Neural crest cell (in vitro differentiated cells): ENCODE measurements around the gene PYGO1. TPM values are rescaled to one million over a fixed set of nuclear protein-coding genes. Genes with fewer than 3 reads are reported as not detected.
A peak's percentile ranks its signal among the peaks of the same experiment; 100 is the strongest.
"Not testable (repeated sequence)": the region's sequence is repeated elsewhere in the genome, so short reads cannot be mapped to it uniquely, and the experiment has no call there.

Experiments used
- DNase-seq: peaks from one replicate; pipeline ENCODE4 v3.0.0; 2021; ENCODE audit warnings: low read depth, mixed read lengths, low spot score
- H3K27ac Mint-ChIP-seq: one replicate; pipeline ENCODE4 v1.8.0; 2021; ENCODE audit warnings: mild to moderate bottlenecking, mixed read lengths; ENCODE audit not compliant: unreplicated experiment
- H3K27me3 Mint-ChIP-seq: 2 replicates; pipeline ENCODE4 v1.8.0; 2021; ENCODE audit warnings: low read depth, mild to moderate bottlenecking, mixed read lengths
- H3K36me3 Mint-ChIP-seq: 2 replicates; pipeline ENCODE4 v1.8.0; 2021; ENCODE audit warnings: low read depth, mild to moderate bottlenecking, mixed read lengths
- H3K4me1 Mint-ChIP-seq: 2 replicates; pipeline ENCODE4 v1.8.0; 2021; ENCODE audit warnings: mixed read lengths
- H3K4me3 Mint-ChIP-seq: one replicate; pipeline ENCODE4 v1.8.0; 2021; ENCODE audit warnings: mild to moderate bottlenecking, mixed read lengths
- H3K9me3 Mint-ChIP-seq: 2 replicates; pipeline ENCODE4 v1.8.0; 2021; ENCODE audit warnings: mixed read lengths
- total RNA-seq: library from RNA; stranded (reverse); gene quantifications from 2 replicates; pipeline ENCODE4 v1.2.1, GENCODE V29; 2021
- TF ChIP-seq, protein P1 (sequence below): fragments of 200-600 bp; sonication (generic); conservative IDR thresholded peaks from 2 replicates; pipeline ENCODE4 v1.5.0; 2021; ENCODE audit warnings: antibody characterized with exemption, mild to moderate bottlenecking

Gene PYGO1
- total RNA-seq, 1 donor from 2014 or later: 32.2 TPM

DNA sequence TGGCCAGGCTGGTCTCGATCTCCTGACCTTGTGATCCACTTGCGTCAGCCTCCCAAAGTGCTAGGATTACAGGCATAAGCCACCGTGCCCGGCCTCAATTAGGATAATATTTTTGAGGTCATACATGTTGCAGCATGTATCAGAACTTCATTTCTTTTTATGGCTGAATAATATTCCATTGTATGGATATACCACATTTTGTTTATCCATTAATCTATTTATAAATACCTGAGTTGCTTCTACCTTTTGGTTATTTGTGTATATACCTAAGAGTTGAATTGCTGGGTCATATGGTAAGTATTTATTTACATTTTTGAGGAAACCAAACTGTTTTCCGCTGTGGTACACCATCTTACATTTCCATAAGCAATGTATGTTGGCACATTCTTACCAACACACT is 18.1 kb upstream of the PYGO1 start:
- Mint-ChIP-seq H3K36me3 (peaks cover 49% of the 10 kb centered on the region), H3K4me3 (peak overlapping the region; percentile 62), H3K4me1 (no peaks in the 10 kb centered on the region), H3K27me3 (peaks cover 9% of the 10 kb centered on the region), H3K27ac (no peak overlapping the region), H3K9me3 (peaks cover 24% of the 10 kb centered on the region)
- DNase-seq: no peak
- TF ChIP-seq, protein P1, sequence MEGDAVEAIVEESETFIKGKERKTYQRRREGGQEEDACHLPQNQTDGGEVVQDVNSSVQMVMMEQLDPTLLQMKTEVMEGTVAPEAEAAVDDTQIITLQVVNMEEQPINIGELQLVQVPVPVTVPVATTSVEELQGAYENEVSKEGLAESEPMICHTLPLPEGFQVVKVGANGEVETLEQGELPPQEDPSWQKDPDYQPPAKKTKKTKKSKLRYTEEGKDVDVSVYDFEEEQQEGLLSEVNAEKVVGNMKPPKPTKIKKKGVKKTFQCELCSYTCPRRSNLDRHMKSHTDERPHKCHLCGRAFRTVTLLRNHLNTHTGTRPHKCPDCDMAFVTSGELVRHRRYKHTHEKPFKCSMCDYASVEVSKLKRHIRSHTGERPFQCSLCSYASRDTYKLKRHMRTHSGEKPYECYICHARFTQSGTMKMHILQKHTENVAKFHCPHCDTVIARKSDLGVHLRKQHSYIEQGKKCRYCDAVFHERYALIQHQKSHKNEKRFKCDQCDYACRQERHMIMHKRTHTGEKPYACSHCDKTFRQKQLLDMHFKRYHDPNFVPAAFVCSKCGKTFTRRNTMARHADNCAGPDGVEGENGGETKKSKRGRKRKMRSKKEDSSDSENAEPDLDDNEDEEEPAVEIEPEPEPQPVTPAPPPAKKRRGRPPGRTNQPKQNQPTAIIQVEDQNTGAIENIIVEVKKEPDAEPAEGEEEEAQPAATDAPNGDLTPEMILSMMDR: no peak

DNA sequence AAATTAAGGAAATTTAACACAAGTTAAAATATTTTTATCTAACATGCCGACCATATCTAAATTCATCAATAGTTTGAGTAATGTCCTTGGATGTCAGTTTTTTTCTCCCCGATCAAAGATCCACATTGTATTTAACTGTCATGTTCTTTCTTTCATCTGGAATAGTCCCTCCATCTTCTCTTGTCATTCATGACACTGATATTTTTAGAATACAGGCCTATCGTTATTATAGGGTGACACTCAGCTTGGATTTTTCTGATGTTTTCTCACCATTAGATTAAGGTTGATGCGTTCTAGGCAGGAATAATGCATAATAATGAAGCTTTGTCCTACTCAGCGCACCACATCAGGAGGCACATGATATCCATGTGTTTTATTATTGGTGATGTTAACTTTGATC is 13.2 kb upstream of the PYGO1 start:
- Mint-ChIP-seq H3K36me3 (peaks cover 9% of the 10 kb centered on the region), H3K27ac (no peak overlapping the region), H3K9me3 (peaks cover 5% of the 10 kb centered on the region), H3K27me3 (no peaks in the 10 kb centered on the region), H3K4me3 (no peak overlapping the region), H3K4me1 (no peaks in the 10 kb centered on the region)
- TF ChIP-seq, protein P1: no peak
- DNase-seq: no peak

DNA sequence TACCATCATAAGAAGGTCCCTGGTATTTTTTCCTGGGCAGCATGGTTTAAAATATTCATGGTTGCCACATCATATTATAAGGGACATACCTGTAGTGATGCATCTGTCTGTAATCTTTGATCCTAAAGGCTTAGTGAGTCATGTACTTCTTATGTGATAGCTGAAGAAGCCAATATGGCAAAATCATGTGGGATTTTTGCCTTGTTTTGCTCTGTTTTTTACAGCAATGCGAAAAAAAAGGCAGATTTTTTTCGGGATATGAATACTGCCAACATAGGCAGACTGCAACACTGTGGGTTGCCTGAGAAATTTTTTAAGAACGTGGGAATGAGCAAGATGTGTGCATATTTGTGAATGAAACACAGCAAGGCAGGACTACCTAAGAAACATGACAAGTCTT is 11.3 kb upstream of the PYGO1 start:
- Mint-ChIP-seq H3K27ac (no peak overlapping the region), H3K4me3 (no peak overlapping the region), H3K9me3 (no peaks in the 10 kb centered on the region), H3K36me3 (peaks cover 2% of the 10 kb centered on the region), H3K4me1 (no peaks in the 10 kb centered on the region), H3K27me3 (no peaks in the 10 kb centered on the region)
- no peak for DNase-seq
- TF ChIP-seq, protein P1: no peak

DNA sequence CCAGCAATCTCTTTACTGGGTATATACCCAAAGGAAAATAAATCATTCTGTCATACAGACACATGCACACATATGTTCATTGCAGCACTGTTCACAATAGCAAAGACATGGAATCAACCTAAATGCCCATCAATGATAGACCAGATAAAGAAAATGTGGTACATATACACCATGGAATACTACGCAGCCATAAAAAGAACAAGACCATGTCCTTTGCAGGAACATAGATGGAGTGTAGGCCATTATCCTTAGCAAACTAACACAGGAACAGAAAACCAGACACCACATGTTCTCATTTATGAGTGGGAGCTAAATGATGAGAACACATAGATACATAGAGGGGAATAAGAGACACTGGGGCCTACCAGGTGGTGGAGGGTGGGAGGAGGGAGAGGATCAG is 4.9 kb upstream of the PYGO1 start:
- not testable (repeated sequence) for H3K9me3 Mint-ChIP-seq, H3K27ac Mint-ChIP-seq, DNase-seq, H3K27me3 Mint-ChIP-seq, H3K4me1 Mint-ChIP-seq, H3K36me3 Mint-ChIP-seq
- peak overlapping the region; percentile 36 for H3K4me3 Mint-ChIP-seq

DNA sequence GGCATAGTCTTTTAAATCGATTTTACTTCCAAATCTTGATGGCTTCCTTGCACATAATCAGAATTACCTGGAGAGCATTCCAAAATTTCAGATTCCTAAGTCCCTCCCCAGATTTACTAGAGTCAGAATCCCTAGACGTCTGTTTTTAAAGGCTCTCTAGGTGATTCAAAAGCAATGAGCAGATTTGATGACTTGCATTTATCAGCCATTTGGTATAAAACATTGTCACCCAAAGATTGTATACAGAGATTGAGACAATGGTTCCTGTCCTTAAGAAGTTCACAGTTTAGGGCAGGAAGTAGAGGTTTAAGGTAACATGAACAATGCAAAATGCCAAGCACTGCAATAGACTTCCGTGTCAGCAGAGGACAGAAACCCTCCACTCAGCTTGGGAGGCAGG is 2.6 kb upstream of the PYGO1 start:
- Mint-ChIP-seq H3K27me3 (no peaks in the 10 kb centered on the region), H3K9me3 (peaks cover 4% of the 10 kb centered on the region), H3K4me1 (peaks cover 6% of the 10 kb centered on the region), H3K27ac (no peak overlapping the region), H3K36me3 (no peaks in the 10 kb centered on the region), H3K4me3 (peak overlapping the region; percentile 62)
- TF ChIP-seq, protein P1: no peak
- no peak for DNase-seq

DNA sequence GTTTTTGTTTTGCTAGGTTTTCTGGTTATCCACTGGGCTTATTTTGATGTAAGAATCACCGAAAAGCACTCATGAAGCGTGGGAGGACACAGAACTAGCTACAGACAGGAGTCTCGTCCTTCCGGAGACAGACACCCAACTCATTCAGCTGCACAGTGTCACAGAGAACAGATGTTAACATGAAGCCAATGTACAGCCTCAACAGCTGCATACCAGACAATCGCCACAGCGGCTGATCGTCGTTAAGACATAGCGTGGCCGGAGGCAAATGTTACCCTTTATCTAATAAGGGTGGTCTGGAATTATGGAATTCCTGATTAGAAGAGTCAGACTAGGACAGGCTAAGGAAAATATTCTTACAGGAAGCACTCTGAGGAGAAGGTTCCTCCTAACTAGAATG is 1.1 kb upstream of the PYGO1 start:
- Mint-ChIP-seq H3K4me1 (peaks cover 9% of the 10 kb centered on the region), H3K9me3 (peaks cover 4% of the 10 kb centered on the region), H3K36me3 (no peaks in the 10 kb centered on the region), H3K27ac (peak overlapping the region; percentile 40), H3K4me3 (peak overlapping the region; percentile 89), H3K27me3 (no peaks in the 10 kb centered on the region)
- no peak for DNase-seq
- TF ChIP-seq, protein P1: no peak
